HepG2 (cell line): Measurements from ENCODE around the gene PGPEP1. TPM values are rescaled to one million over a fixed set of nuclear protein-coding genes. Genes with fewer than 3 reads are reported as not detected.

ENCODE experiments used
- CBX1 ChIP-seq: IDR thresholded peaks from one replicate; pipeline ENCODE4 v1.6.1; 2016; ENCODE audit warnings: antibody characterized with exemption, low read depth
- CHD2 ChIP-seq: IDR thresholded peaks from 2 replicates; pipeline ENCODE4 v1.6.1; 2011; ENCODE audit warnings: low read depth, low read length, improper control_type of control experiment
- FOXA1 ChIP-seq, 2 experiments: fragments of 450-650 bp in 1 of 2; sonication (generic) in 1 of 2; formaldehyde crosslinking in 1 of 2; IDR thresholded peaks; 2 replicates each; pipeline versions ENCODE4 v1.4.0 to v1.6.1; 2016 to 2020; ENCODE audit warnings: missing genetic modification reagents in 1 of 2
- JUND ChIP-seq: sonication (generic); formaldehyde crosslinking; IDR thresholded peaks from 2 replicates; pipeline ENCODE4 v1.8.0; 2022; ENCODE audit warnings: mild to moderate bottlenecking, missing genetic modification reagents
- MED13 ChIP-seq: sonication (generic); formaldehyde crosslinking; IDR thresholded peaks from 2 replicates; pipeline ENCODE4 v1.5.0; 2020; ENCODE audit warnings: missing genetic modification reagents
- MTF1 ChIP-seq: sonication (generic); formaldehyde crosslinking; IDR thresholded peaks from 2 replicates; pipeline ENCODE4 v1.5.0; 2020; ENCODE audit warnings: missing genetic modification reagents
- REXO4 ChIP-seq: sonication (generic); formaldehyde crosslinking; IDR thresholded peaks from 2 replicates; pipeline ENCODE4 v1.8.0; 2022; ENCODE audit warnings: missing genetic modification reagents, mild to moderate bottlenecking, borderline replicate concordance
- ZBTB3 ChIP-seq: sonication (generic); formaldehyde crosslinking; IDR thresholded peaks from 2 replicates; pipeline ENCODE4 v1.4.0; 2020; ENCODE audit warnings: low read depth, mild to moderate bottlenecking, moderate library complexity, missing genetic modification reagents, borderline replicate concordance
- ZKSCAN8 ChIP-seq: IDR thresholded peaks from 2 replicates; pipeline ENCODE4 v1.6.1; 2016; ENCODE audit warnings: borderline replicate concordance, missing genetic modification reagents, missing compliant biosample characterization
- ZMAT3 ChIP-seq: sonication (generic); formaldehyde crosslinking; conservative IDR thresholded peaks from 2 replicates; pipeline ENCODE4 v1.7.0; 2021; ENCODE audit warnings: missing genetic modification reagents
- ZNF558 ChIP-seq: sonication (generic); formaldehyde crosslinking; IDR thresholded peaks from 2 replicates; pipeline ENCODE4 v1.9.0; 2022; ENCODE audit warnings: mild to moderate bottlenecking, missing genetic modification reagents, borderline replicate concordance
- ZNF562 ChIP-seq: sonication (generic); formaldehyde crosslinking; IDR thresholded peaks from 2 replicates; pipeline ENCODE4 v1.8.0; 2022; ENCODE audit warnings: missing genetic modification reagents, borderline replicate concordance
- ZNF678 ChIP-seq: sonication (generic); formaldehyde crosslinking; IDR thresholded peaks from 2 replicates; pipeline ENCODE4 v1.4.0; 2020; ENCODE audit warnings: mild to moderate bottlenecking, missing genetic modification reagents
- ZNF703 ChIP-seq: sonication (generic); formaldehyde crosslinking; IDR thresholded peaks from 2 replicates; pipeline ENCODE4 v1.5.1; 2020; ENCODE audit warnings: missing genetic modification reagents, mild to moderate bottlenecking, moderate library complexity, borderline replicate concordance
- polyA plus RNA-seq, 8 experiments: library from polyadenylated mRNA; depleted of rRNA in 3 of 8; stranded (reverse) in 7 of 8; unstranded in 1 of 8; fragments of >200 nt; fragmentation: Illumina TruSeq in 4 of 8; extraction: Trizol in 4 of 8; gene quantifications; 2 replicates each; pipeline versions ENCODE4 v1.2.1 to v1.2.3, GENCODE V29; 2011 to 2016; ENCODE audit warnings: low read depth in 4 of 8, missing spikeins in 1 of 8, mixed read lengths in 1 of 8; ENCODE audit not compliant: insufficient read depth in 1 of 8
- total RNA-seq, 5 experiments: library from RNA; depleted of rRNA; stranded (reverse); fragments of >200 nt; fragmentation: Illumina TruSeq; extraction: Trizol; gene quantifications; 2 replicates each; pipeline ENCODE4 v1.2.3, GENCODE V29; 2016; ENCODE audit warnings: low read depth in 1 of 5
- TF ChIP-seq, protein P1 (sequence below): sonication (generic); formaldehyde crosslinking; IDR thresholded peaks from 2 replicates; pipeline ENCODE4 v1.4.0; 2020; ENCODE audit warnings: missing genetic modification reagents
- TF ChIP-seq, protein P2 (sequence below): sonication (generic); formaldehyde crosslinking; IDR thresholded peaks from 2 replicates; pipeline ENCODE4 v1.8.1; 2023; ENCODE audit warnings: mild to moderate bottlenecking, inconsistent platforms, moderate library complexity, missing genetic modification reagents, borderline replicate concordance
- TF ChIP-seq, protein P3 (sequence below): sonication (generic); formaldehyde crosslinking; IDR thresholded peaks from 2 replicates; pipeline ENCODE4 v1.4.0; 2020; ENCODE audit warnings: mild to moderate bottlenecking, missing genetic modification reagents, borderline replicate concordance

Gene PGPEP1
- total and polyA plus RNA-seq, 2 of the 13 experiments (the other 11 are each of a cell fraction or from before 2014, with no cell fraction given): 53.1 to 56.6 TPM

DNA sequence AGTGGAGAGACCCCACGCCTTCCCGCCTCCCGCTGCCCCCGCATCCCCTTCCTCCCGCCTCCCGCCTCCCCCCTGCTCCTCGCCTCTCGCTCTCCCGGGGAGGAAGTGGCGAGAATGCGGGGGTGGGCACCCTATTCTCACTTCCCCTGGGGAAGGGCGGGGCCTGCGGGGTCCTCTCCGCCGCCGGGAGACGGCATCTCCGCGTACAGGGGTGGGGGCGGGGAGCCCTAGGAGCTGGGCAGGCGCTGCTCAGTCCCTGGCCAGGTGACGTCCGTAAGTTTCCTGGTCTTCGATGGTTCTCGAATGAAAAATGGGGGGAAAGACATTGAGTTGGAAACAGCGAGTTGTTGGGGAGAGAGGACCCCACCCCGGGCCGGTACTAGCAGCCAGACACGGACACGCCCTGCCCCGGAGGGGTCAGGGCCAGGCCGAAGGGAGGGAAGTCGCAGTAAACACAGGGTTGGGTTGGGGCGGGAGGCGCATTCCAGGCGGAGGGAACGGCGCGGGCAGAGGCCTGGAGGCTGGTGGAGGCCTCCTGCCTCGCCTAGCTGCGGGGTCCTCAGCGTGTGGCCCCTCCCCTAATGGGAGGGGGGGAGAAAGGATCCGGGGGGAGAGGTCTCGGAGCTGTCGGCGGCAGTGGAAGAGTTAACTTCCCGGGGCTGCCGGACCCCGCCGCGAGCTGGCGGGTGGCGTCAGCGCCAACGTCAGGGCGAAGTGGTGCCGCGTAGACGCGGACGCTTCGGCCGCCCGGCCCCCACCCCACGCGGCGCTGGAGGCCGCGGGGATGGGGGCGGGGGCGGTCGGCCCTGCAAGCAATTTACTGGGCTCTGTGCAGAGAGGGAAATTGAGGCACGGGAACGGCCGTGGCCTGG, 48.6 kb upstream of the PGPEP1 start (continued):
- TF ChIP-seq, protein P1, sequence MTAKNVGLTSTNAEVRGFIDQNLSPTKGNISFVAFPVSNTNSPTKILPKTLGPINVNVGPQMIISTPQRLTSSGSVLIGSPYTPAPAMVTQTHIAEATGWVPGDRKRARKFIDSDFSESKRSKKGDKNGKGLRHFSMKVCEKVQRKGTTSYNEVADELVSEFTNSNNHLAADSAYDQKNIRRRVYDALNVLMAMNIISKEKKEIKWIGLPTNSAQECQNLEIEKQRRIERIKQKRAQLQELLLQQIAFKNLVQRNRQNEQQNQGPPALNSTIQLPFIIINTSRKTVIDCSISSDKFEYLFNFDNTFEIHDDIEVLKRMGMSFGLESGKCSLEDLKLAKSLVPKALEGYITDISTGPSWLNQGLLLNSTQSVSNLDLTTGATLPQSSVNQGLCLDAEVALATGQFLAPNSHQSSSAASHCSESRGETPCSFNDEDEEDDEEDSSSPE: peak; percentile 65
- TF ChIP-seq MTF1 (CRISPR knock-in tag) (no peak), CBX1 (peak; percentile 50), CHD2 (no peak), ZNF562 (CRISPR knock-in tag) (no peak), ZKSCAN8 (0 out of 2 replicates have a peak, but pooled peaks have one; percentile 49), ZBTB3 (CRISPR knock-in tag) (peak; percentile 69; the same call in 1 of the 2 replicates), ZNF678 (CRISPR knock-in tag) (peak; percentile 77; the same call in 1 of the 2 replicates), REXO4 (CRISPR knock-in tag) (no peak), FOXA1 (IDR thresholded peaks at IDR 0.05) (no peak), FOXA1 (CRISPR knock-in tag; IDR thresholded peaks at IDR 0.05) (peak; percentile 70), ZNF558 (CRISPR knock-in tag) (no peak), ZNF703 (CRISPR knock-in tag) (no peak), ZMAT3 (no peak), MED13 (CRISPR knock-in tag) (0 out of 2 replicates have a peak, but pooled peaks have one; percentile 6), JUND (CRISPR knock-in tag) (no peak)
- TF ChIP-seq, protein P2, sequence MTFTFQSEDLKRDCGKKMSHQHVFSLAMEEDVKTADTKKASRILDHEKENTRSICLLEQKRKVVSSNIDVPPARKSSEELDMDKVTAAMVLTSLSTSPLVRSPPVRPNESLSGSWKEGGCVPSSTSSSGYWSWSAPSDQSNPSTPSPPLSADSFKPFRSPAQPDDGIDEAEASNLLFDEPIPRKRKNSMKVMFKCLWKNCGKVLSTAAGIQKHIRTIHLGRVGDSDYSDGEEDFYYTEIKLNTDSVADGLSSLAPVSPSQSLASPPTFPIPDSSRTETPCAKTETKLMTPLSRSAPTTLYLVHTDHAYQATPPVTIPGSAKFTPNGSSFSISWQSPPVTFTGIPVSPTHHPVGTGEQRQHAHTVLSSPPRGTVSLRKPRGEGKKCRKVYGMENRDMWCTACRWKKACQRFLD (CRISPR knock-in tag): 0 out of 2 replicates have a peak, but pooled peaks have one; percentile 49
- TF ChIP-seq, protein P3, sequence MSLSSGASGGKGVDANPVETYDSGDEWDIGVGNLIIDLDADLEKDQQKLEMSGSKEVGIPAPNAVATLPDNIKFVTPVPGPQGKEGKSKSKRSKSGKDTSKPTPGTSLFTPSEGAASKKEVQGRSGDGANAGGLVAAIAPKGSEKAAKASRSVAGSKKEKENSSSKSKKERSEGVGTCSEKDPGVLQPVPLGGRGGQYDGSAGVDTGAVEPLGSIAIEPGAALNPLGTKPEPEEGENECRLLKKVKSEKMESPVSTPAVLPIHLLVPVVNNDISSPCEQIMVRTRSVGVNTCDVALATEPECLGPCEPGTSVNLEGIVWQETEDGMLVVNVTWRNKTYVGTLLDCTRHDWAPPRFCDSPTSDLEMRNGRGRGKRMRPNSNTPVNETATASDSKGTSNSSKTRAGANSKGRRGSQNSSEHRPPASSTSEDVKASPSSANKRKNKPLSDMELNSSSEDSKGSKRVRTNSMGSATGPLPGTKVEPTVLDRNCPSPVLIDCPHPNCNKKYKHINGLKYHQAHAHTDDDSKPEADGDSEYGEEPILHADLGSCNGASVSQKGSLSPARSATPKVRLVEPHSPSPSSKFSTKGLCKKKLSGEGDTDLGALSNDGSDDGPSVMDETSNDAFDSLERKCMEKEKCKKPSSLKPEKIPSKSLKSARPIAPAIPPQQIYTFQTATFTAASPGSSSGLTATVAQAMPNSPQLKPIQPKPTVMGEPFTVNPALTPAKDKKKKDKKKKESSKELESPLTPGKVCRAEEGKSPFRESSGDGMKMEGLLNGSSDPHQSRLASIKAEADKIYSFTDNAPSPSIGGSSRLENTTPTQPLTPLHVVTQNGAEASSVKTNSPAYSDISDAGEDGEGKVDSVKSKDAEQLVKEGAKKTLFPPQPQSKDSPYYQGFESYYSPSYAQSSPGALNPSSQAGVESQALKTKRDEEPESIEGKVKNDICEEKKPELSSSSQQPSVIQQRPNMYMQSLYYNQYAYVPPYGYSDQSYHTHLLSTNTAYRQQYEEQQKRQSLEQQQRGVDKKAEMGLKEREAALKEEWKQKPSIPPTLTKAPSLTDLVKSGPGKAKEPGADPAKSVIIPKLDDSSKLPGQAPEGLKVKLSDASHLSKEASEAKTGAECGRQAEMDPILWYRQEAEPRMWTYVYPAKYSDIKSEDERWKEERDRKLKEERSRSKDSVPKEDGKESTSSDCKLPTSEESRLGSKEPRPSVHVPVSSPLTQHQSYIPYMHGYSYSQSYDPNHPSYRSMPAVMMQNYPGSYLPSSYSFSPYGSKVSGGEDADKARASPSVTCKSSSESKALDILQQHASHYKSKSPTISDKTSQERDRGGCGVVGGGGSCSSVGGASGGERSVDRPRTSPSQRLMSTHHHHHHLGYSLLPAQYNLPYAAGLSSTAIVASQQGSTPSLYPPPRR (CRISPR knock-in tag): 0 out of 2 replicates have a peak, but pooled peaks have one; percentile 63
